Mammary epithelial cell (primary cell): ENCODE data around the gene ARHGEF9.

Experiments
- EZH2 ChIP-seq: IDR thresholded peaks from 2 replicates; pipeline ENCODE4 v1.6.1; 2012; ENCODE audit warnings: low read length, inconsistent platforms, borderline replicate concordance
- TF ChIP-seq, protein P1 (sequence below), 2 donors: IDR thresholded peaks in 1 of 2; conservative IDR thresholded peaks in 1 of 2; 2 replicates each; pipeline ENCODE4 v1.5.1; 2011 to 2012; ENCODE audit warnings: inconsistent platforms in 2 of 2, low read length in 2 of 2, mild to moderate bottlenecking in 2 of 2, control low read depth in 1 of 2, low read depth in 1 of 2; ENCODE audit not compliant: insufficient read depth in 1 of 2; ENCODE audit errors: extremely low read depth in 1 of 2

DNA sequence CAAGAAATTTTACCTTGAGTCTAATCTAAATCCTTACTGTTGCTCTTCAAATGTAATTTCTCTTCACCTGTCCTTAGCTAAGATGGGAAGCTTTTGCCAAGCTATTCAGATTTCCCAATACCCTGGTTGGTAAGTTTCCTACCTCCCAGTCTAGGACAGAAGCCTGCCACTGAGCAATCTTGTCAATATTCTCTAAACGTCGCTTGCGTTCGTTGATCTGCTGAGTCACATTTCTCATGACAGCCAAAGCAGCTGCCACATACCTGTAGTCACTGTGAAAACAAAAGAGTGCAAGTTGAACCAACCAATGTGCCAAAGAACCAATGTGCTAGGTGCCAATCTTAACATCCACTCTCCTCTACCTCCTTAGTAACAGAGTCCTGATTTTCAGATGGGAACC is 111.1 kb downstream of the ARHGEF9 start:
- TF ChIP-seq, protein P1, sequence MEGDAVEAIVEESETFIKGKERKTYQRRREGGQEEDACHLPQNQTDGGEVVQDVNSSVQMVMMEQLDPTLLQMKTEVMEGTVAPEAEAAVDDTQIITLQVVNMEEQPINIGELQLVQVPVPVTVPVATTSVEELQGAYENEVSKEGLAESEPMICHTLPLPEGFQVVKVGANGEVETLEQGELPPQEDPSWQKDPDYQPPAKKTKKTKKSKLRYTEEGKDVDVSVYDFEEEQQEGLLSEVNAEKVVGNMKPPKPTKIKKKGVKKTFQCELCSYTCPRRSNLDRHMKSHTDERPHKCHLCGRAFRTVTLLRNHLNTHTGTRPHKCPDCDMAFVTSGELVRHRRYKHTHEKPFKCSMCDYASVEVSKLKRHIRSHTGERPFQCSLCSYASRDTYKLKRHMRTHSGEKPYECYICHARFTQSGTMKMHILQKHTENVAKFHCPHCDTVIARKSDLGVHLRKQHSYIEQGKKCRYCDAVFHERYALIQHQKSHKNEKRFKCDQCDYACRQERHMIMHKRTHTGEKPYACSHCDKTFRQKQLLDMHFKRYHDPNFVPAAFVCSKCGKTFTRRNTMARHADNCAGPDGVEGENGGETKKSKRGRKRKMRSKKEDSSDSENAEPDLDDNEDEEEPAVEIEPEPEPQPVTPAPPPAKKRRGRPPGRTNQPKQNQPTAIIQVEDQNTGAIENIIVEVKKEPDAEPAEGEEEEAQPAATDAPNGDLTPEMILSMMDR (conservative IDR thresholded peaks at IDR 0.05 in 1 of 2, IDR thresholded peaks at IDR 0.05 in 1 of 2; ENCODE audit: extremely low read depth in 1 of 2, insufficient read depth in 1 of 2, low read depth in 1 of 2, low read length in 2 of 2), result no peak
- TF ChIP-seq EZH2, result no peak
